Nephron progenitor cell (in vitro differentiated cells): ENCODE data around the gene LYRM4.
"Not testable (repeated sequence)": the region's sequence is repeated elsewhere in the genome, so short reads cannot be mapped to it uniquely, and the experiment has no call there.

Source experiments
- DNase-seq: peaks from one replicate; pipeline ENCODE4 v3.0.0; 2021
- H3K27ac Mint-ChIP-seq: 2 replicates; pipeline ENCODE4 v1.8.0; 2021; ENCODE audit warnings: mild to moderate bottlenecking, moderate library complexity, mixed read lengths
- H3K27me3 Mint-ChIP-seq: 2 replicates; pipeline ENCODE4 v1.8.0; 2021; ENCODE audit warnings: mild to moderate bottlenecking, low read depth, mixed read lengths; ENCODE audit not compliant: poor library complexity
- H3K36me3 Mint-ChIP-seq: 2 replicates; pipeline ENCODE4 v1.8.0; 2021; ENCODE audit warnings: low read depth, mixed read lengths
- H3K4me1 Mint-ChIP-seq: 2 replicates; pipeline ENCODE4 v1.8.0; 2021; ENCODE audit warnings: mixed read lengths
- H3K4me3 Mint-ChIP-seq: 2 replicates; pipeline ENCODE4 v1.8.0; 2021; ENCODE audit warnings: mild to moderate bottlenecking, moderate library complexity, mixed read lengths
- H3K9me3 Mint-ChIP-seq: 2 replicates; pipeline ENCODE4 v1.8.0; 2021; ENCODE audit warnings: mild to moderate bottlenecking, moderate library complexity, mixed read lengths
- TF ChIP-seq, protein P1 (sequence below): fragments of 200-600 bp; sonication (generic); IDR thresholded peaks from 2 replicates; pipeline ENCODE4 v1.5.0; 2021; ENCODE audit warnings: antibody characterized with exemption

Gene LYRM4

DNA sequence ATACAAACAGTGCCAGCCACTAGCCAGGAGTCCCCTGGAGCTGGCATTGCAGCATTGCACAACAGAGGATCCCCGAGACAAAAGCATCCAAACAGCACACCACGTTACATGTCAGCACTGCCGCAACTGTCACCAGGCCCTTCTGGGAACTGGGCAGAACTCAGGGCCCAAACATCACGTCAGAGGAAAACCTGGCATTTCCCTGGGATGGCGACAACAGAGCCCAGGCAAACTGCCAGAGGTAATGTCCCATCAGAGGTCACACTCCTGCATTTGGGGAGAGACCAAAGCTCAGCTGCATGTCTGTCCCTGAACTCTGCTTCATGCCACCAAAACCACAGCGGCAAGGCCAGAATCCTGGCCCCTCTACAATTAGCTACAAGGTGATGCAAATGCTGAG, 139.3 kb downstream of the LYRM4 start:
- Mint-ChIP-seq H3K27ac (no peak overlapping the region), H3K4me3 (no peak overlapping the region), H3K27me3 (no peaks in the 10 kb centered on the region), H3K9me3 (no peaks in the 10 kb centered on the region), H3K36me3 (peaks cover 10% of the 10 kb centered on the region), H3K4me1 (peaks cover under 1% of the 10 kb centered on the region)
- TF ChIP-seq, protein P1, sequence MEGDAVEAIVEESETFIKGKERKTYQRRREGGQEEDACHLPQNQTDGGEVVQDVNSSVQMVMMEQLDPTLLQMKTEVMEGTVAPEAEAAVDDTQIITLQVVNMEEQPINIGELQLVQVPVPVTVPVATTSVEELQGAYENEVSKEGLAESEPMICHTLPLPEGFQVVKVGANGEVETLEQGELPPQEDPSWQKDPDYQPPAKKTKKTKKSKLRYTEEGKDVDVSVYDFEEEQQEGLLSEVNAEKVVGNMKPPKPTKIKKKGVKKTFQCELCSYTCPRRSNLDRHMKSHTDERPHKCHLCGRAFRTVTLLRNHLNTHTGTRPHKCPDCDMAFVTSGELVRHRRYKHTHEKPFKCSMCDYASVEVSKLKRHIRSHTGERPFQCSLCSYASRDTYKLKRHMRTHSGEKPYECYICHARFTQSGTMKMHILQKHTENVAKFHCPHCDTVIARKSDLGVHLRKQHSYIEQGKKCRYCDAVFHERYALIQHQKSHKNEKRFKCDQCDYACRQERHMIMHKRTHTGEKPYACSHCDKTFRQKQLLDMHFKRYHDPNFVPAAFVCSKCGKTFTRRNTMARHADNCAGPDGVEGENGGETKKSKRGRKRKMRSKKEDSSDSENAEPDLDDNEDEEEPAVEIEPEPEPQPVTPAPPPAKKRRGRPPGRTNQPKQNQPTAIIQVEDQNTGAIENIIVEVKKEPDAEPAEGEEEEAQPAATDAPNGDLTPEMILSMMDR: no peak
- DNase-seq: no peak

DNA sequence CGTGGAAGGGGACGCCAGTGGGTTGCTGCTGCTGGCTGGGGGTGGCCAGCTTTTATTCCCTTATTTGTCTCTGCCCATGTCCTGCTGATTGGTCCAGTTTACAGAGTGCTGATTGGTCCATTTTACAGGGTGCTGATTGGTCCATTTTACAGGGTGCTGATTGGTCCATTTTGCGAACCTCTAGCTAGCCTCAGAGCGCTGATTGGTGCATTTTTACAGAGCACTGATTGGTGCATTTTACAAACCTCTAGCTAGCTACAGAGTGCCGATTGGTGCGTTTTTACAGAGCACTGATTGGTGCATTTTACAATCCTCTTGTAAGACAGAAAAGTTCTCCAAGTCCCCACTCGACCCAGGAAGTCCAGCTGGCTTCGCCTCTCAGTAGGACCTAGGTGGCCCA, 140.2 kb downstream of the LYRM4 start:
- not testable (repeated sequence) for H3K36me3 Mint-ChIP-seq, H3K9me3 Mint-ChIP-seq, H3K4me3 Mint-ChIP-seq, H3K27me3 Mint-ChIP-seq, H3K4me1 Mint-ChIP-seq, H3K27ac Mint-ChIP-seq, DNase-seq

DNA sequence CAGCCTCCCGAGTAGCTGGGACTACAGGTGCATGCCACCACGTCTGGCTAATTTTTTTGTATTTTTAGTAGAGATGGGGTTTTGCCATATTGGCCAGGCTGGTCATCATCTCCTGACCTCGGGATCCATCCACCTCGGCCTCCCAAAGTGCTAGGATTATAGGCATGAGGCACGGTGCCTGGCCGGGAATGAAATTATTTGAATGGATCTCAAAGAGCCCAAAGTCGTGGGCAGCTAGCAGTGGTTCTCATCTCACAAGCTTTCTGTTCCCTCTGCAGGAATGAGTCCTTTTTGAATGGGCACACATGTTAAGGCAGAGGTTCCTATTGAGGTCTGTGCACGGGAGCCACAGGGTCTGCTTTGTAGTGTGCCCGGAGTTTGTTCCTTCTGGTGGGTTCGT, 140.7 kb downstream of the LYRM4 start:
- Mint-ChIP-seq H3K4me1 (peaks cover 9% of the 10 kb centered on the region), H3K9me3 (no peaks in the 10 kb centered on the region), H3K4me3 (no peak overlapping the region), H3K27me3 (peaks cover 8% of the 10 kb centered on the region), H3K27ac (no peak overlapping the region), H3K36me3 (peaks cover 4% of the 10 kb centered on the region)
- no peak for DNase-seq
- TF ChIP-seq, protein P1: no peak

DNA sequence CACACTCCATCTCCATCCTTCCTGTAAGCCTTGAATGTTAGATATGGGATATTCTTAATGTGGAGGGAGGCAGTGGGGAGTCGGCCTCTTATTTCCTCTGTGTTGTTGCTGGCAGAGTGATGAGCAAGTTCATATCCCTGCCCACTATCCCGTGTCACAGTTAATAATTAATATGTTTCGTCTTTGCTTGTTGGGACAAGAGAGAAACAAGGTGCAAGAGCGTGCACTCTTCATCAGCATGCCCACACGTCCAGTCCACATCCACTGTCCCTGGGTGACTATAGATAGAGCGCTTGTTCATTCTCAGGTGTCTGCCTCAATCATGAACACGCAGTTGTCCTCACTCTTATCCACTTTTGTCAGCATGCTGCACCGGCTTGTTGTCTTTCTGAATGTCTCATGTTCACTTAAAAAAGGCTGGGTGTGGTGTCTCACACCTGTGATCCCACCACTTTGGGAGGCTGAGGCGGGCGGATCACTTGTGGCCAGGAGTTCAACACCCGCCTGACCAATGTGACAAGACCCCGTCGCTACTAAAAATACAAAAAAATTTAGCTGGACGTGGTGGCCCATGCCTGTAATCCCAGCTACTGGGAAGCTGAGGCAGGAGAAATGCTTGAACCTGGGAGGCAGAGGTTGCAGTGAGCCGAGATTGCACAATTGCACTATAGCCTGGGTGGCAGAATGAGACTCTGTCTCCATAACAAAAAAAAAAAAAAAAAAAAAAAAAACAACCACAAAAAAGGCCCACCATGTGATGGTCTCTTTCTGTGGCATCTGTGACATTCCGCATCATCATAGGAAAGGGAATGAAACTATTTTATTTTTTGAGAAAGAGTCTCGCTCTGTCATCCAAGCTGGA, 141.4 kb downstream of the LYRM4 start:
- peaks cover 8% of the 10 kb centered on the region for H3K27me3 Mint-ChIP-seq
- no peaks in the 10 kb centered on the region for H3K9me3 Mint-ChIP-seq
- peaks cover 4% of the 10 kb centered on the region for H3K36me3 Mint-ChIP-seq

DNA sequence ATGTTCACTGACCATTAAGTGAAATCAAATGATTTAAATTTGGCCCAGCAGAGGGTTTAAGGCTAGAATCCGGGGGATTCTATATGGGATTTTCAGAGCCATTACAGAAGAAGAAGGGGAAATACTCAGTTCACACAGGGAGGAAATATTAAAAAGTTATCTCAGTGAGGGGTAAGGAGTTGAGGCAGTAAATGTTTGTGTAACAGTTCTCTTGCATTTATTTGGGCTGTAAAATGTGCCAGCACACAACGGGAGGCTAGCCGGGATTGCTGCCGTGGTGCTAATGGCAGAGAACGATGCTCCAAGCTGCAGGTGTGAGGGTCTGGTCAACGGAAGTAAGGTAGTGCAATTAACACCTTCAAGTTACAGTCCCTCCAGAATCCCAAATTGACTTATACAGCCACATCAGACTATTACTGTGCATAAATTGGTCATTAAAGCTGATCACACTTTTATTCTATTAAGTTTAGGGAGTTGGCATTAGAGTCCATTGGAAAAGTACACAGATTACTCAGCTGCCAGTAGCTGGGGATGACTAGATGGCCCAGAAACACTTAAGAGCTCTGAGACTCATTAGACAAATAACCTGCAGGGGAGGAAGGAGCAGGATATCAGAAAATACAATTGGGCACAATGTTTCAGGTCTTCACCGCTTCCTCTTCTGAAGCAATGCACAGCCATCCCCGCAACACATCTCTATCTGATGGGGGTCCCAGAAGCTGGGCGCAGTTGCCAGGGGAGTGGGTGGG, 144.3 kb downstream of the LYRM4 start:
- TF ChIP-seq, protein P1: no peak
- H3K4me3 Mint-ChIP-seq: no peak overlapping the region
- DNase-seq: no peak
- H3K4me1 Mint-ChIP-seq: peaks cover 19% of the 10 kb centered on the region
- H3K27ac Mint-ChIP-seq: peak overlapping the region; percentile 16
- peaks cover 16% of the 10 kb centered on the region for H3K36me3 Mint-ChIP-seq
- no peaks in the 10 kb centered on the region for H3K9me3 Mint-ChIP-seq
- H3K27me3 Mint-ChIP-seq: peaks cover 8% of the 10 kb centered on the region

More for the DNA sequence above, 141.4 kb downstream of the LYRM4 start:
- Mint-ChIP-seq H3K4me1 (peaks cover 9% of the 10 kb centered on the region), H3K4me3 (no peak overlapping the region), H3K27ac (no peak overlapping the region)
- no peak for DNase-seq
- TF ChIP-seq, protein P1: no peak

DNA sequence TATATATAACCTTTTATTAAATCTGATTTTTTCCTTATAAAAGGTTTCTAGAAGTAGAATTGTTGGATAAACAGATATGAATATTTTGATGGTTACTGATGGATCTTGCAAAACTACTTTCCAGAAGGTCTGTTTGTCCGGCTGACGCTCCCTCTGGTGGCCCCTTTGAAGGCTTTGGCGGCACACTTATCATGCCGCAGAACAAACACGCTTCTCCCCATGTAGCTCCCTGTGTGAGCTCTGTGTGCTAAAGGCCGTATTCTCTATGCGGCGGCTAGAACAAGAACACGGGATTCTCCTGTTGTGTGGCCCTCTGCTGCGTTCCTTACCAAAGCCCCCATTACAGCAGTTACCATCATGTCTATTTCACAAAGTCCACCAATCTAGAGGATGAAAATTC, 145.6 kb downstream of the LYRM4 start:
- TF ChIP-seq, protein P1: no peak
- no peak overlapping the region for H3K4me3 Mint-ChIP-seq
- no peaks in the 10 kb centered on the region for H3K9me3 Mint-ChIP-seq
- peaks cover 19% of the 10 kb centered on the region for H3K4me1 Mint-ChIP-seq
- no peak overlapping the region for H3K27ac Mint-ChIP-seq
- peaks cover 8% of the 10 kb centered on the region for H3K27me3 Mint-ChIP-seq
- peaks cover 25% of the 10 kb centered on the region for H3K36me3 Mint-ChIP-seq
- DNase-seq: no peak
